Nephron progenitor cell (in vitro differentiated cells): ENCODE data around the gene FAM174C.

Experiments used
- DNase-seq: peaks from one replicate; pipeline ENCODE4 v3.0.0; 2021
- H3K27ac Mint-ChIP-seq: 2 replicates; pipeline ENCODE4 v1.8.0; 2021; ENCODE audit warnings: mild to moderate bottlenecking, moderate library complexity, mixed read lengths
- H3K27me3 Mint-ChIP-seq: 2 replicates; pipeline ENCODE4 v1.8.0; 2021; ENCODE audit warnings: mild to moderate bottlenecking, low read depth, mixed read lengths; ENCODE audit not compliant: poor library complexity
- H3K36me3 Mint-ChIP-seq: 2 replicates; pipeline ENCODE4 v1.8.0; 2021; ENCODE audit warnings: low read depth, mixed read lengths
- H3K4me1 Mint-ChIP-seq: 2 replicates; pipeline ENCODE4 v1.8.0; 2021; ENCODE audit warnings: mixed read lengths
- H3K4me3 Mint-ChIP-seq: 2 replicates; pipeline ENCODE4 v1.8.0; 2021; ENCODE audit warnings: mild to moderate bottlenecking, moderate library complexity, mixed read lengths
- H3K9me3 Mint-ChIP-seq: 2 replicates; pipeline ENCODE4 v1.8.0; 2021; ENCODE audit warnings: mild to moderate bottlenecking, moderate library complexity, mixed read lengths
- TF ChIP-seq, protein P1 (sequence below): fragments of 200-600 bp; sonication (generic); IDR thresholded peaks from 2 replicates; pipeline ENCODE4 v1.5.0; 2021; ENCODE audit warnings: antibody characterized with exemption

The FAM174C gene

DNA sequence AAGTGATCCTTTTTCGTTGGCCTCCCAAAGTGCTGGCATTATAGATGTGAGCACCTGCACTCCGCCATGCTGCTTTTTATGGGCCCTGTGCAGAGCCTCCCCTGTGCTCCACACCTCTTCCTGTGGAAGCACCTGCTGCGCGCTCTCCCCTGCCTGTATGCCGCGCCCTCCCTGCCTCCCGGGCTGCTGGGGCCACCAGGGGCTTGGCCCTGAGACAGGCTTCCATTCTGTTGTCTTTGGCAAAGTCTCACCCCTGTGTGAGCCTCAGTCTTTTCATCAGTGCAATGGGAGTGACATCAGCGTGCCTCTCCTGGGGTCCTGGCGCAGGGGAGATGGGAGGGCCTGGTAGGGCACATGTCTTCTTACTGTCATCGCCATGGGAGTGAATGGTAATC, 1.3 kb downstream of the FAM174C start:
- H3K4me3 Mint-ChIP-seq = peak overlapping the region; percentile 74
- H3K36me3 Mint-ChIP-seq = peaks cover 22% of the 10 kb centered on the region
- TF ChIP-seq, protein P1, sequence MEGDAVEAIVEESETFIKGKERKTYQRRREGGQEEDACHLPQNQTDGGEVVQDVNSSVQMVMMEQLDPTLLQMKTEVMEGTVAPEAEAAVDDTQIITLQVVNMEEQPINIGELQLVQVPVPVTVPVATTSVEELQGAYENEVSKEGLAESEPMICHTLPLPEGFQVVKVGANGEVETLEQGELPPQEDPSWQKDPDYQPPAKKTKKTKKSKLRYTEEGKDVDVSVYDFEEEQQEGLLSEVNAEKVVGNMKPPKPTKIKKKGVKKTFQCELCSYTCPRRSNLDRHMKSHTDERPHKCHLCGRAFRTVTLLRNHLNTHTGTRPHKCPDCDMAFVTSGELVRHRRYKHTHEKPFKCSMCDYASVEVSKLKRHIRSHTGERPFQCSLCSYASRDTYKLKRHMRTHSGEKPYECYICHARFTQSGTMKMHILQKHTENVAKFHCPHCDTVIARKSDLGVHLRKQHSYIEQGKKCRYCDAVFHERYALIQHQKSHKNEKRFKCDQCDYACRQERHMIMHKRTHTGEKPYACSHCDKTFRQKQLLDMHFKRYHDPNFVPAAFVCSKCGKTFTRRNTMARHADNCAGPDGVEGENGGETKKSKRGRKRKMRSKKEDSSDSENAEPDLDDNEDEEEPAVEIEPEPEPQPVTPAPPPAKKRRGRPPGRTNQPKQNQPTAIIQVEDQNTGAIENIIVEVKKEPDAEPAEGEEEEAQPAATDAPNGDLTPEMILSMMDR = no peak
- no peaks in the 10 kb centered on the region for H3K9me3 Mint-ChIP-seq
- H3K4me1 Mint-ChIP-seq = peaks cover 47% of the 10 kb centered on the region
- DNase-seq = no peak
- H3K27ac Mint-ChIP-seq = peak overlapping the region; percentile 95
- H3K27me3 Mint-ChIP-seq = peaks cover 6% of the 10 kb centered on the region

DNA sequence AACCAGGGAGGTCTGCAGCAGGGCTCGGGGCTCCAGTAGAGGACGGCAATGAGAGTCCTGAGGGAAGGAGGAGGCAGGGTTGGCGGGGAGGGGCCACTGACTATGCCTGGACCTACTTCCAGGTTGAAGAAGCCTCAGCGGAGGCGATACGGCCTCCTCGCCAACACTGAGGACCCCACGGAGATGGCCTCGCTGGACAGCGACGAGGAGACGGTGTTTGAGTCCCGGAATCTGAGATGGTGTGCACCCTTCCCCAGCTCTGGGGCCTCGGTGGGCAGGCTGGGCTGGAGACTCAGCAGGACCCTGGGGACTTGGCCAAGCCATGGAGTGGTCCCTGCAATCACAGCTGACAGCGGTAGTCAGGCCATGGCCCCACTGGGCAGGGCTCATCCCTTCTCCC, 1.7 kb downstream of the FAM174C start:
- no peak for DNase-seq
- Mint-ChIP-seq H3K27me3 (peaks cover 7% of the 10 kb centered on the region), H3K36me3 (peaks cover 22% of the 10 kb centered on the region), H3K4me3 (peak overlapping the region; percentile 74), H3K4me1 (peaks cover 42% of the 10 kb centered on the region), H3K9me3 (no peaks in the 10 kb centered on the region), H3K27ac (peak overlapping the region; percentile 95)
- TF ChIP-seq, protein P1 = no peak

DNA sequence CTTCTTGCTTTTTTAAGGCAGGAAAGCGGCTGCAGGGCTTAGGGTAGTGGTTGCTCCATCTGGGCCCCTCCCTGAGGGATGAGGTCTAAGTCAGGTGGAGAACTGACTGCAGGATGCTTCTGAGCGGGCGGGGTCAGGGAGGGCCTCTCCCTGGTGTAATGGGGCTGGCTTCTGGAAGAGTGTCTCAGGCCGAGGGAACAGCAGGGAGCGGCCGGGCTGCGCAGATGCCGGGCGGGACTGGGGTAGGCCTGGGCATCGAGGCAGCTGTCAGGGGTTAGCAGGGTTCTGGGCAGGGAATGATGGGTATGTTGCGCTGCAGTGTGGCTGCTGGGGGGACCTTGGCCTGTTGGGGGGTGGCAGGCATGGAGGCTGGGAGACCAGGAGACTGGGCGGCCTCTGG, 2.7 kb downstream of the FAM174C start:
- peaks cover 32% of the 10 kb centered on the region for H3K4me1 Mint-ChIP-seq
- peaks cover 13% of the 10 kb centered on the region for H3K36me3 Mint-ChIP-seq
- peaks cover 7% of the 10 kb centered on the region for H3K27me3 Mint-ChIP-seq
- no peak overlapping the region for H3K27ac Mint-ChIP-seq
- no peak for DNase-seq
- no peaks in the 10 kb centered on the region for H3K9me3 Mint-ChIP-seq
- TF ChIP-seq, protein P1 = no peak
- no peak overlapping the region for H3K4me3 Mint-ChIP-seq

DNA sequence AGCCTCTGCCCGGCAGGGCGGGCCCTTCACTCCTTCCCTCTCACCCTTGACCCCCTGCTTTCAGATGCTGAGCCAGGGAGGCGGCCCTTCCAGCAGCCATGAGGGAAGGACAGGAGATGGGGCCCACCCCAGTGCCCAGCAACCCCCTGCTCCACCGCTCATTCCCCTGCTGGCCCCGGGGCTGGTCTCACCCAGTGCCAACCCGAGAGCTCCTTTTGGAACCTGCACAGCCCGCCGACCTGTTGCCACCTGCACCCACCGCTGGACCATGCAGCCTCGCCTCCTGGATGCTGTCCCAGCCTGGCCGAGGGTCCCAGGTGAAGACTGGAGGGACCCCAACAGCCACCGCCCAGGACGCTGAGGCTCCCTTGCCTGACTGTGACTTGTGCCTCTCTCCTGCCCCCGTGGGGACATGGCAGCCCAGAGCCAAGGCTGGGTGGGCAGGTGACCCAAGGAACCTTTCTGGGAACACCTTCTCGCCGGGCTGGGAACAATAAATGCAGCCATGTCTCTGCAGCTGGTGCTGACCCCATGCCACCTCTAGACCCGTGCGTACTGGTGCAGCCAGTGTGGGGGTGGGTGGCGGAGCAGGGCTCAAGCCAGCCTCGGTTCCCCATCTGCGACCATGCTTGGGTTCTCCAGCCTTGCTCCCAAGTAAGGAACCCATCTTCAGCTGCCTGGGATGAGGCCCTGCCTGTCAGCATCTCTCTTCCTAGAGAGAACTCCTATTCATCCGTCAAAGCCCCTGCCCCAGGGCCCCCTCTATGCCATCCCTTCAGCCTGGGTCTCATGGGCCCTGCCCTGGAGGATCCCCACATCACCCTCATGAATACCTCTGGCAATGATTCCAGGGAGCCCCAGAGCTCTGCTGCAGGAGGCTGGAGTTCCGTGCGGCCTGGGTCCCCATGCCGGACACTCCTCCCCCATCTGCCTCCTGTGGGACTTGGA, 3.7 kb downstream of the FAM174C start:
- Mint-ChIP-seq H3K27ac (no peak overlapping the region), H3K4me3 (no peak overlapping the region), H3K9me3 (no peaks in the 10 kb centered on the region), H3K4me1 (peaks cover 23% of the 10 kb centered on the region), H3K36me3 (peaks cover 5% of the 10 kb centered on the region), H3K27me3 (peaks cover 7% of the 10 kb centered on the region)
- TF ChIP-seq, protein P1 = no peak
- DNase-seq = no peak

DNA sequence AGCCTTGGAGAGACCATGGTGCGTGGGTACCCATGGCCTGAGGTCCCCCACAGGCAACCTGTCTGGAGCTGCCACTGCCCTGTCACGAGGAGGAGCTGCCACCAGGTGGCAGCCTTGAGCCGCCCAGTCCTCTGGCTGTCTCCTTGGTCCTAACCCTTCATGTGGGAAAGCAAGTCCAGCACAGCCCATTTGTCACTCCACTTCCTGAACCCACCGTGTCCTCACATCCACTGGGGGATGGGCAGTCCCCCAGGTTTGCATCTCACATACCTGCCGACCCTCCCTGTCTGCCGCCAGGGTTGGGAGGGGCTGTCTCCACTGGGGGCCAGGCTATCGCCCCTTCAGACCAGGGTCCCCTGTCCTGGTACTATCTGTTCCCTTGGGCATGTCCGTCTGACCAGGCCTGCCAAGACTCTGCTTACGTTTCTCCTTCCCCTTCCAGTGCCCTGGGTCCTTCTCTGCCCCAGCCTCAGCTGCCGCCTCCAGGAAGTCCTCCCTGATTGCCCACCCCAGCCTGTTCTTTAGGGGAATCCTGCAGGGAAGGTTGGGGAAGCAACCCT, 4.5 kb downstream of the FAM174C start:
- Mint-ChIP-seq H3K4me3 (no peak overlapping the region), H3K27me3 (peaks cover 14% of the 10 kb centered on the region), H3K4me1 (peaks cover 27% of the 10 kb centered on the region), H3K9me3 (no peaks in the 10 kb centered on the region), H3K36me3 (peaks cover 4% of the 10 kb centered on the region), H3K27ac (no peak overlapping the region)
- DNase-seq = peak; percentile 89
- TF ChIP-seq, protein P1 = peak; percentile 98
